ENCODE data around the gene TMEM164. TPM values are rescaled to one million over a fixed set of nuclear protein-coding genes. Genes with fewer than 3 reads are reported as not detected.
A peak's percentile ranks its signal among the peaks of the same experiment; 100 is the strongest.

Gene TMEM164
- total and polyA plus RNA-seq, 7 experiments from 2014 or later, result 0.92 to 30.1 (median 17.5) TPM

GRCh38 chrX:110103344-110103743, 100.4 kb downstream of the TMEM164 start:
- no peaks in the 10 kb centered on the region for H3K36me3 ChIP-seq (ENCODE audit: control insufficient read depth in 2 of 3, insufficient read depth in 3 of 3, low read length in 3 of 3)
- no peaks in the 10 kb centered on the region for H3K9me3 ChIP-seq (ENCODE audit: control insufficient read depth in 2 of 3, low read length in 3 of 3)
- no peak overlapping the region for H3K27ac ChIP-seq (ENCODE audit: low read depth, low read length)
- Mint-ChIP-seq H3K36me3 (peaks cover 0 to 12% (median 4%) of the 10 kb centered on the region in 5 donors), H3K27ac (no peak overlapping the region), H3K4me3 (no peak overlapping the region), H3K9me3 (no peaks in the 10 kb centered on the region), H3K27me3 (no peaks in the 10 kb centered on the region), H3K4me1 (peaks cover 0 to 7% (median 0%) of the 10 kb centered on the region in 7 donors)
- H3K4me1 ChIP-seq (ENCODE audit: control insufficient read depth in 2 of 2, insufficient read depth in 2 of 2, low read length in 2 of 2), result no peaks in the 10 kb centered on the region
- intact Hi-C loops (cut with micrococcal nuclease), result no loop called here
- no peak overlapping the region for H3K4me3 ChIP-seq (ENCODE audit: low read length)
- ChIA-PET CTCF (no interaction called here), POLR2A (no interaction called here)
- no peak for ATAC-seq
- no peak for DNase-seq
- H3K27me3 ChIP-seq (ENCODE audit: control insufficient read depth in 2 of 2, insufficient read depth in 2 of 2, low read length in 2 of 2), result no peaks in the 10 kb centered on the region

DNA sequence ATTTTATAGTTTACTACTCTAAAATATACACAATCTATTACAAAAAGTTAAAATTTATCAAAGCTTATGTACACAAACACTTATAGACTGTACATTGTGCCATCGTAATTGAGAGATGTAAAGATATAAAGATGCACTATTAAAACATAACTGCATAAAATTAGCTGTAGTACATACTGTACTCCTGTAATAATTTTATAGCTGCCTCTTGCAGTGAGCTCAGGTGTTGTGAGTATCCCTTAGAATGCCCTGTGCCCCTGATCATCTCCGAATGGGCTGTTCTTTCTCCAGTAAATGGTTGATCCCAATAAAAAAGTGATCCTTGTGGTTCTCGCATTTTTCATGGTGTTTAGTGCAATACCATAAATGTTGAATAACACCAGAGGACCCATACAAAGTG, 101.2 kb downstream of the TMEM164 start:
- Histone ChIP-seq H3K27me3 (ENCODE audit: control insufficient read depth in 2 of 2, insufficient read depth in 2 of 2, low read length in 2 of 2) (no peaks in the 10 kb centered on the region), H3K36me3 (ENCODE audit: control insufficient read depth in 2 of 3, insufficient read depth in 3 of 3, low read length in 3 of 3) (no peaks in the 10 kb centered on the region), H3K4me1 (ENCODE audit: control insufficient read depth in 2 of 2, insufficient read depth in 2 of 2, low read length in 2 of 2) (no peaks in the 10 kb centered on the region), H3K9me3 (ENCODE audit: control insufficient read depth in 2 of 3, low read length in 3 of 3) (no peaks in the 10 kb centered on the region), H3K4me3 (ENCODE audit: low read length) (no peak overlapping the region), H3K27ac (ENCODE audit: low read depth, low read length) (no peak overlapping the region)
- intact Hi-C loops (cut with micrococcal nuclease), result no loop called here
- Mint-ChIP-seq H3K36me3 (peaks cover 0 to 12% (median 4%) of the 10 kb centered on the region in 5 donors), H3K9me3 (no peaks in the 10 kb centered on the region), H3K27ac (no peak overlapping the region), H3K4me1 (peaks cover 0 to 7% (median 3%) of the 10 kb centered on the region in 7 donors), H3K27me3 (no peaks in the 10 kb centered on the region), H3K4me3 (no peak overlapping the region)
- ATAC-seq (no peak), DNase-seq (no peak)
- ChIA-PET POLR2A (no interaction called here), CTCF (no interaction called here)

- Mint-ChIP-seq H3K36me3 (peaks cover 0 to 6% (median 0%) of the 10 kb centered on the region in 5 donors), H3K27me3 (no peaks in the 10 kb centered on the region), H3K27ac (no peak overlapping the region), H3K9me3 (no peaks in the 10 kb centered on the region), H3K4me1 (peaks cover 0 to 5% (median 0%) of the 10 kb centered on the region in 7 donors), H3K4me3 (no peak overlapping the region)
- ATAC-seq (peak; percentile 60), DNase-seq (no peak)
- intact Hi-C loops (cut with micrococcal nuclease), result no loop called here
- Histone ChIP-seq H3K9me3 (ENCODE audit: control insufficient read depth in 2 of 3, low read length in 3 of 3) (no peaks in the 10 kb centered on the region), H3K27me3 (ENCODE audit: control insufficient read depth in 2 of 2, insufficient read depth in 2 of 2, low read length in 2 of 2) (no peaks in the 10 kb centered on the region), H3K27ac (ENCODE audit: low read depth, low read length) (no peak overlapping the region), H3K36me3 (ENCODE audit: control insufficient read depth in 2 of 3, insufficient read depth in 3 of 3, low read length in 3 of 3) (no peaks in the 10 kb centered on the region), H3K4me1 (ENCODE audit: control insufficient read depth in 2 of 2, insufficient read depth in 2 of 2, low read length in 2 of 2) (no peaks in the 10 kb centered on the region), H3K4me3 (ENCODE audit: low read length) (no peak overlapping the region)
- CTCF ChIA-PET, result no interaction called here
- POLR2A ChIA-PET, result no interaction called here
Measured at GRCh38 chrX:110108381-110108821, 105.5 kb downstream of the TMEM164 start.

GRCh38 chrX:110114260-110114776, 111.4 kb downstream of the TMEM164 start:
- Histone ChIP-seq H3K36me3 (ENCODE audit: control insufficient read depth in 2 of 3, insufficient read depth in 3 of 3, low read length in 3 of 3) (no peaks in the 10 kb centered on the region), H3K4me3 (ENCODE audit: low read length) (no peak overlapping the region), H3K9me3 (ENCODE audit: control insufficient read depth in 2 of 3, low read length in 3 of 3) (no peaks in the 10 kb centered on the region), H3K27ac (ENCODE audit: low read depth, low read length) (no peak overlapping the region), H3K4me1 (ENCODE audit: control insufficient read depth in 2 of 2, insufficient read depth in 2 of 2, low read length in 2 of 2) (no peaks in the 10 kb centered on the region), H3K27me3 (ENCODE audit: control insufficient read depth in 2 of 2, insufficient read depth in 2 of 2, low read length in 2 of 2) (no peaks in the 10 kb centered on the region)
- Mint-ChIP-seq H3K4me1 (no peaks in the 10 kb centered on the region), H3K27me3 (no peaks in the 10 kb centered on the region), H3K36me3 (peaks cover 0 to 20% (median 5%) of the 10 kb centered on the region in 5 donors), H3K4me3 (no peak overlapping the region), H3K27ac (no peak overlapping the region), H3K9me3 (no peaks in the 10 kb centered on the region)
- ChIA-PET CTCF (no interaction called here), POLR2A (no interaction called here)
- DNase-seq (no peak), ATAC-seq (no peak)
- intact Hi-C loops (cut with micrococcal nuclease), result no loop called here

GRCh38 chrX:110116066-110116980, 113.4 kb downstream of the TMEM164 start:
- no peak for DNase-seq
- Histone ChIP-seq H3K4me1 (ENCODE audit: control insufficient read depth in 2 of 2, insufficient read depth in 2 of 2, low read length in 2 of 2) (no peaks in the 10 kb centered on the region), H3K27me3 (ENCODE audit: control insufficient read depth in 2 of 2, insufficient read depth in 2 of 2, low read length in 2 of 2) (no peaks in the 10 kb centered on the region), H3K36me3 (ENCODE audit: control insufficient read depth in 2 of 3, insufficient read depth in 3 of 3, low read length in 3 of 3) (peaks cover 0 to 4% (median 0%) of the 10 kb centered on the region in 3 experiments), H3K27ac (ENCODE audit: low read depth, low read length) (no peak overlapping the region), H3K9me3 (ENCODE audit: control insufficient read depth in 2 of 3, low read length in 3 of 3) (no peaks in the 10 kb centered on the region), H3K4me3 (ENCODE audit: low read length) (no peak overlapping the region)
- no peaks in the 10 kb centered on the region for H3K27me3 Mint-ChIP-seq
- peaks cover 0 to 3% (median 0%) of the 10 kb centered on the region in 11 donors for H3K9me3 Mint-ChIP-seq
- H3K4me3 Mint-ChIP-seq, result no peak overlapping the region
- no peak for ATAC-seq
- H3K4me1 Mint-ChIP-seq, result no peaks in the 10 kb centered on the region
- no peak overlapping the region for H3K27ac Mint-ChIP-seq
- peaks cover 0 to 24% (median 6%) of the 10 kb centered on the region in 5 donors for H3K36me3 Mint-ChIP-seq
- intact Hi-C loops (cut with micrococcal nuclease), result no loop called here
- POLR2A ChIA-PET, result interaction anchor here (0.7 kb wide), 1 partner anchor 395 kb away, joined by 3 read pairs; no protein-coding TSS in a partner anchor
- CTCF ChIA-PET, result interaction anchor here (0.6 kb wide), 1 partner anchor 22 kb away, joined by 3 read pairs; no protein-coding TSS in a partner anchor

DNA sequence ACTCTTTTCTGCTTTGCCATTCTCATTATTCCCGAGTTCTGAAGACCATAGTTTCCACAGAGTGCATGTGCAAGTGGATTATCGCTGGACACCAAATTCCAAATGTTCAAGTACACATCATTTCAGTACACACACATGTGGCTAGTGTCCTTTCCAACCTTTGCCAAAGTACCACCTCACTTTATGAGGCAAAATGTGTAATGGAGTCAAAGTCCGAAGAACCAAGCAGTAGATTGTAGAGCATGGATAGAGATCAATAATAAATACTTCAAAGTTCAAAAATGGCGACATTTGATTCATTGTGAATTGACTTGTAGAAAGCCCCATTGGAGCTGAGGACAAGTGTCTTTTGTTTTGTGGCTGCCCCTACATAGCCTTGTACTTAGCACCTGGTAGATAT, 115.6 kb downstream of the TMEM164 start:
- H3K9me3 Mint-ChIP-seq, result peaks cover 0 to 4% (median 0%) of the 10 kb centered on the region in 11 donors
- H3K27ac Mint-ChIP-seq, result no peak overlapping the region
- intact Hi-C loops (cut with micrococcal nuclease), result no loop called here
- ATAC-seq (no peak), DNase-seq (no peak)
- Histone ChIP-seq H3K27me3 (ENCODE audit: control insufficient read depth in 2 of 2, insufficient read depth in 2 of 2, low read length in 2 of 2) (no peaks in the 10 kb centered on the region), H3K4me3 (ENCODE audit: low read length) (no peak overlapping the region), H3K4me1 (ENCODE audit: control insufficient read depth in 2 of 2, insufficient read depth in 2 of 2, low read length in 2 of 2) (no peaks in the 10 kb centered on the region), H3K27ac (ENCODE audit: low read depth, low read length) (no peak overlapping the region), H3K36me3 (ENCODE audit: control insufficient read depth in 2 of 3, insufficient read depth in 3 of 3, low read length in 3 of 3) (peaks cover 0 to 4% (median 0%) of the 10 kb centered on the region in 3 experiments), H3K9me3 (ENCODE audit: control insufficient read depth in 2 of 3, low read length in 3 of 3) (no peaks in the 10 kb centered on the region)
- H3K36me3 Mint-ChIP-seq, result peaks cover 0 to 22% (median 5%) of the 10 kb centered on the region in 5 donors
- H3K4me3 Mint-ChIP-seq, result no peak overlapping the region
- ChIA-PET CTCF (no interaction called here), POLR2A (no interaction called here)
- no peaks in the 10 kb centered on the region for H3K4me1 Mint-ChIP-seq
- no peaks in the 10 kb centered on the region for H3K27me3 Mint-ChIP-seq

Data from naive thymus-derived CD4-positive, alpha-beta T cell (primary cell).